Mesendoderm (in vitro differentiated cells): ENCODE measurements around the gene TGIF2.
"Not testable (repeated sequence)": the region's sequence is repeated elsewhere in the genome, so short reads cannot be mapped to it uniquely, and the experiment has no call there.

Experiments
- DNase-seq: peaks from one replicate; pipeline ENCODE4 v3.0.0; 2013
- H2AK5ac ChIP-seq: 2 replicates; pipeline ENCODE4 v1.6.1; 2013; ENCODE audit warnings: low read length, inconsistent platforms
- H2BK120ac ChIP-seq: 2 replicates; pipeline ENCODE4 v1.6.1; 2013; ENCODE audit warnings: low read depth, mild to moderate bottlenecking, low read length, moderate library complexity, mixed read lengths
- H2BK15ac ChIP-seq: replicated peaks from 2 replicates; pipeline ENCODE4 v1.6.1; 2013; ENCODE audit warnings: low read depth, mild to moderate bottlenecking, moderate library complexity
- H2BK5ac ChIP-seq: 2 replicates; pipeline ENCODE4 v1.6.1; 2013; ENCODE audit warnings: low read length, inconsistent platforms
- H3K18ac ChIP-seq: 2 replicates; pipeline ENCODE4 v1.6.1; 2013; ENCODE audit warnings: mild to moderate bottlenecking, low read length, mixed read lengths
- H3K23ac ChIP-seq: one replicate; pipeline ENCODE4 v1.6.1; 2013; ENCODE audit warnings: low read length
- H3K27ac ChIP-seq: 2 replicates; pipeline ENCODE4 v1.5.1; 2013; ENCODE audit warnings: low read depth, mild to moderate bottlenecking, inconsistent platforms, low read length, moderate library complexity
- H3K27me3 ChIP-seq: 2 replicates; pipeline ENCODE4 v1.6.1; 2013; ENCODE audit warnings: low read length, control low read depth, mild to moderate bottlenecking, inconsistent platforms; ENCODE audit not compliant: insufficient read depth, poor library complexity
- H3K36me3 ChIP-seq: 2 replicates; pipeline ENCODE4 v1.6.1; 2013; ENCODE audit warnings: low read length, inconsistent platforms; ENCODE audit not compliant: control insufficient read depth, insufficient read depth
- H3K4ac ChIP-seq: one replicate; pipeline ENCODE4 v1.6.1; 2013; ENCODE audit warnings: low read depth, mild to moderate bottlenecking, low read length, moderate library complexity
- H3K4me1 ChIP-seq: 2 replicates; pipeline ENCODE4 v1.6.1; 2013; ENCODE audit warnings: low read depth, low read length, inconsistent platforms; ENCODE audit not compliant: control insufficient read depth
- H3K4me2 ChIP-seq: 2 replicates; pipeline ENCODE4 v1.6.1; 2013; ENCODE audit warnings: low read length
- H3K4me3 ChIP-seq: 2 replicates; pipeline ENCODE4 v1.5.1; 2013; ENCODE audit warnings: mild to moderate bottlenecking, low read length
- H3K56ac ChIP-seq: one replicate; pipeline ENCODE4 v1.6.1; 2013; ENCODE audit warnings: low read length
- H3K79me1 ChIP-seq: 2 replicates; pipeline ENCODE4 v1.6.1; 2013; ENCODE audit warnings: low read length, inconsistent platforms
- H3K79me2 ChIP-seq: 2 replicates; pipeline ENCODE4 v1.6.1; 2013; ENCODE audit warnings: mild to moderate bottlenecking, low read length; ENCODE audit not compliant: control insufficient read depth, insufficient read depth
- H3K9ac ChIP-seq: 2 replicates; pipeline ENCODE4 v1.6.1; 2013; ENCODE audit warnings: low read length, inconsistent platforms
- H4K5ac ChIP-seq: one replicate; pipeline ENCODE4 v1.6.1; 2013; ENCODE audit warnings: low read length
- H4K8ac ChIP-seq: one replicate; pipeline ENCODE4 v1.6.1; 2013; ENCODE audit warnings: low read depth, mild to moderate bottlenecking, control low read depth, low read length, moderate library complexity
- WGBS: extraction: QIAGEN DNeasy Blood & Tissue Kit; methylation state at CpG from one replicate; pipeline ENCODE4 v1.1.7; 2013; ENCODE audit warnings: low lambda C conversion rate, missing lambda C conversion rate; ENCODE audit not compliant: insufficient coverage; ENCODE audit errors: extremely low coverage; 5-methylcytosine and 5-hydroxymethylcytosine counted together

TGIF2 gene

GRCh38 chr20:36632147-36632486, 58.7 kb downstream of the TGIF2 start:
- H4K5ac ChIP-seq, result no peak overlapping the region
- no peak overlapping the region for H3K4ac ChIP-seq
- no peak overlapping the region for H2AK5ac ChIP-seq
- no peak overlapping the region for H2BK15ac ChIP-seq
- H3K27ac ChIP-seq, result no peak overlapping the region
- whole genome bisulfite sequencing, result no CpG with 5 or more reads among the region's 3 CpGs
- no peak overlapping the region for H3K56ac ChIP-seq
- H3K4me3 ChIP-seq, result no peak overlapping the region
- H4K8ac ChIP-seq, result no peak overlapping the region
- no peaks in the 10 kb centered on the region for H3K4me1 ChIP-seq
- H3K36me3 ChIP-seq, result no peaks in the 10 kb centered on the region
- H3K79me1 ChIP-seq, result no peaks in the 10 kb centered on the region
- no peak overlapping the region for H2BK120ac ChIP-seq
- DNase-seq, result no peak
- H2BK5ac ChIP-seq, result no peak overlapping the region
- H3K79me2 ChIP-seq, result no peaks in the 10 kb centered on the region
- H3K9ac ChIP-seq, result no peak overlapping the region
- H3K27me3 ChIP-seq, result no peaks in the 10 kb centered on the region
- no peak overlapping the region for H3K23ac ChIP-seq
- no peak overlapping the region for H3K4me2 ChIP-seq
- no peak overlapping the region for H3K18ac ChIP-seq

GRCh38 chr20:36632487-36633284, 59.3 kb downstream of the TGIF2 start:
- Histone ChIP-seq H2BK5ac (no peak overlapping the region), H3K4me1 (no peaks in the 10 kb centered on the region), H3K56ac (peak overlapping the region; percentile 34), H2BK15ac (no peak overlapping the region), H3K4ac (no peak overlapping the region), H3K23ac (no peak overlapping the region), H3K79me2 (no peaks in the 10 kb centered on the region), H4K8ac (no peak overlapping the region), H4K5ac (no peak overlapping the region), H3K27ac (no peak overlapping the region), H3K9ac (no peak overlapping the region), H2AK5ac (no peak overlapping the region), H3K36me3 (no peaks in the 10 kb centered on the region), H3K4me2 (no peak overlapping the region), H3K4me3 (no peak overlapping the region), H3K18ac (no peak overlapping the region), H3K79me1 (no peaks in the 10 kb centered on the region), H3K27me3 (no peaks in the 10 kb centered on the region), H2BK120ac (no peak overlapping the region)
- no CpG with 5 or more reads among the region's 14 CpGs for WGBS
- peak; percentile 86 for DNase-seq

- Histone ChIP-seq H4K5ac (no peak overlapping the region), H3K23ac (no peak overlapping the region), H3K4me3 (no peak overlapping the region), H4K8ac (no peak overlapping the region), H3K79me2 (no peaks in the 10 kb centered on the region), H2AK5ac (no peak overlapping the region), H2BK15ac (no peak overlapping the region), H2BK5ac (no peak overlapping the region), H3K18ac (no peak overlapping the region), H3K36me3 (no peaks in the 10 kb centered on the region), H2BK120ac (no peak overlapping the region), H3K56ac (no peak overlapping the region), H3K4me2 (no peak overlapping the region), H3K4ac (no peak overlapping the region), H3K4me1 (no peaks in the 10 kb centered on the region), H3K27ac (no peak overlapping the region), H3K9ac (no peak overlapping the region), H3K27me3 (no peaks in the 10 kb centered on the region), H3K79me1 (no peaks in the 10 kb centered on the region)
- WGBS, result no CpG with 5 or more reads among the region's 9 CpGs
- DNase-seq, result no peak
These were observed 59.9 kb downstream of the TGIF2 start for GRCh38 chr20:36633285-36633772.

- Histone ChIP-seq H3K79me2 (no peaks in the 10 kb centered on the region), H3K56ac (no peak overlapping the region), H4K8ac (no peak overlapping the region), H3K27me3 (no peaks in the 10 kb centered on the region), H4K5ac (no peak overlapping the region), H2AK5ac (no peak overlapping the region), H3K9ac (no peak overlapping the region), H2BK15ac (no peak overlapping the region), H2BK5ac (no peak overlapping the region), H3K23ac (no peak overlapping the region), H3K36me3 (no peaks in the 10 kb centered on the region), H3K18ac (no peak overlapping the region), H3K4me2 (no peak overlapping the region), H3K27ac (no peak overlapping the region), H3K79me1 (no peaks in the 10 kb centered on the region), H3K4me1 (no peaks in the 10 kb centered on the region), H3K4me3 (no peak overlapping the region), H2BK120ac (no peak overlapping the region), H3K4ac (no peak overlapping the region)
- DNase-seq, result no peak
- no CpG with 5 or more reads among the region's 11 CpGs for WGBS
These were observed 60.9 kb downstream of the TGIF2 start for GRCh38 chr20:36634342-36634741.

GRCh38 chr20:36638876-36639400, 65.5 kb downstream of the TGIF2 start:
- H3K4me1 ChIP-seq, H2BK5ac ChIP-seq, H3K18ac ChIP-seq, H2BK120ac ChIP-seq, H3K4me3 ChIP-seq, H3K27me3 ChIP-seq, H3K36me3 ChIP-seq, H3K79me1 ChIP-seq, H4K5ac ChIP-seq, H2BK15ac ChIP-seq, H3K56ac ChIP-seq, H2AK5ac ChIP-seq, DNase-seq, H3K4me2 ChIP-seq, H4K8ac ChIP-seq, H3K79me2 ChIP-seq, H3K4ac ChIP-seq, H3K9ac ChIP-seq, H3K23ac ChIP-seq, H3K27ac ChIP-seq: not testable (repeated sequence)
- WGBS, result no CpG with 5 or more reads among the region's 12 CpGs

- H3K4me3 ChIP-seq, result no peak overlapping the region
- H3K18ac ChIP-seq, result no peak overlapping the region
- H3K4me2 ChIP-seq, result no peak overlapping the region
- H3K9ac ChIP-seq, result no peak overlapping the region
- H3K4ac ChIP-seq, result no peak overlapping the region
- no peak overlapping the region for H3K23ac ChIP-seq
- no peak overlapping the region for H2BK120ac ChIP-seq
- no peak overlapping the region for H2AK5ac ChIP-seq
- no peak overlapping the region for H4K8ac ChIP-seq
- no peaks in the 10 kb centered on the region for H3K79me2 ChIP-seq
- DNase-seq, result no peak
- H2BK15ac ChIP-seq, result no peak overlapping the region
- no peak overlapping the region for H4K5ac ChIP-seq
- H3K79me1 ChIP-seq, result no peaks in the 10 kb centered on the region
- no peaks in the 10 kb centered on the region for H3K27me3 ChIP-seq
- no peak overlapping the region for H3K56ac ChIP-seq
- H3K27ac ChIP-seq, result no peak overlapping the region
- no peak overlapping the region for H2BK5ac ChIP-seq
- no peaks in the 10 kb centered on the region for H3K36me3 ChIP-seq
- no peaks in the 10 kb centered on the region for H3K4me1 ChIP-seq
- WGBS, result no CpG with 5 or more reads among the region's 3 CpGs
These were observed 68.1 kb downstream of the TGIF2 start for GRCh38 chr20:36641506-36641843.
